Coronary artery (tissue), 2 donors: ENCODE measurements around the gene RNGTT.
A peak's percentile ranks its signal among the peaks of the same experiment; 100 is the strongest.
"Not testable (repeated sequence)": the region's sequence is repeated elsewhere in the genome, so short reads cannot be mapped to it uniquely, and the experiment has no call there.

Experiments used
- DNase-seq: peaks from one replicate; pipeline ENCODE4 v3.0.0-alpha.2; 2017; ENCODE audit warnings: low spot score
- H3K27ac ChIP-seq, 2 donors: fragments of 200-600 bp; sonication (generic); one replicate each; pipeline ENCODE4 v1.5.1; 2016 to 2019
- H3K4me3 ChIP-seq: fragments of 200-600 bp; sonication (generic); 2 replicates; pipeline ENCODE4 v1.5.1; 2016; ENCODE audit warnings: mild to moderate bottlenecking, moderate library complexity
- TF ChIP-seq, protein P1 (sequence below): fragments of 200-600 bp; sonication (generic); IDR thresholded peaks from one replicate; pipeline ENCODE4 v1.5.1; 2019; ENCODE audit warnings: antibody characterized with exemption

Gene RNGTT

DNA sequence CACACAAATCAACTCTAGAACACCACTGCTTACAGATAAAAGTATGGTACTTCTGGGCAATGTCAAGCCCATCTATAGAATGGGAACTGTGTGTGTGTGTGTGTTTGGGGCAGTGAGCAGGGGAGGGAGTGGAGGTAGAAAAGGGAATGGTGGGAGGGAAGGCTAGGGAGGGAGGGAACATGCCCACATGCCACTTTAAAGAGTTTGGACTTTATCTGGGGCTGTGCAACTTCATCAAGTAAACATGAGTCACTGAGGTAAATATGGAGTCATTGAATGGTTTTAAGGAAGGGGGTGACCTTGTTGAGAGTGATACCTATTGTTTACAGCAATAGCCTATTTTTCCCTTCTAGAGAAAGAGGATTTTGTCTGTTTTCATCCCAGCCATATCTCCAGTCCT lies 22.5 kb upstream of the RNGTT start:
- Histone ChIP-seq H3K4me3 (no peak overlapping the region), H3K27ac (no peak overlapping the region)
- no peak for DNase-seq
- TF ChIP-seq, protein P1, sequence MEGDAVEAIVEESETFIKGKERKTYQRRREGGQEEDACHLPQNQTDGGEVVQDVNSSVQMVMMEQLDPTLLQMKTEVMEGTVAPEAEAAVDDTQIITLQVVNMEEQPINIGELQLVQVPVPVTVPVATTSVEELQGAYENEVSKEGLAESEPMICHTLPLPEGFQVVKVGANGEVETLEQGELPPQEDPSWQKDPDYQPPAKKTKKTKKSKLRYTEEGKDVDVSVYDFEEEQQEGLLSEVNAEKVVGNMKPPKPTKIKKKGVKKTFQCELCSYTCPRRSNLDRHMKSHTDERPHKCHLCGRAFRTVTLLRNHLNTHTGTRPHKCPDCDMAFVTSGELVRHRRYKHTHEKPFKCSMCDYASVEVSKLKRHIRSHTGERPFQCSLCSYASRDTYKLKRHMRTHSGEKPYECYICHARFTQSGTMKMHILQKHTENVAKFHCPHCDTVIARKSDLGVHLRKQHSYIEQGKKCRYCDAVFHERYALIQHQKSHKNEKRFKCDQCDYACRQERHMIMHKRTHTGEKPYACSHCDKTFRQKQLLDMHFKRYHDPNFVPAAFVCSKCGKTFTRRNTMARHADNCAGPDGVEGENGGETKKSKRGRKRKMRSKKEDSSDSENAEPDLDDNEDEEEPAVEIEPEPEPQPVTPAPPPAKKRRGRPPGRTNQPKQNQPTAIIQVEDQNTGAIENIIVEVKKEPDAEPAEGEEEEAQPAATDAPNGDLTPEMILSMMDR, result no peak

DNA sequence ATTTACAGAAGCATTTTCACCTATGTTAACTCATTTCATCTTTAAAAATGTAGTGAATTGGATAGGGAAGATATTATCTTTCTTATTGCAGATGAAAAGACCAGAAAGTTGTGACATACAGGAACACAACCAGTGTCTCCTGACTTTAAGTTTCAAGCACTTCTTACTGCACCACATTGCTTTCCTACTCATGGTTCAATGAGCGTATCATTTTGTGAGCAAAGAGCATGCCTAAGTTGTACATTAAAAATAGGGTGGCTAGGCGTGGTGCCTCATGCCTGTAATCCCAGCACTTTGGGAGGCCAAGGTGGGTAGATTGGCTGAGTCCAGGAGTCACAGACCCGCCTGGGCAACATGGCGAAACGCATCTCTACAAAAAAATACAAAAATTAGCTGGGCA lies 21.2 kb upstream of the RNGTT start:
- no peak for DNase-seq
- Histone ChIP-seq H3K4me3 (no peak overlapping the region), H3K27ac (no peak overlapping the region)
- TF ChIP-seq, protein P1, result no peak

DNA sequence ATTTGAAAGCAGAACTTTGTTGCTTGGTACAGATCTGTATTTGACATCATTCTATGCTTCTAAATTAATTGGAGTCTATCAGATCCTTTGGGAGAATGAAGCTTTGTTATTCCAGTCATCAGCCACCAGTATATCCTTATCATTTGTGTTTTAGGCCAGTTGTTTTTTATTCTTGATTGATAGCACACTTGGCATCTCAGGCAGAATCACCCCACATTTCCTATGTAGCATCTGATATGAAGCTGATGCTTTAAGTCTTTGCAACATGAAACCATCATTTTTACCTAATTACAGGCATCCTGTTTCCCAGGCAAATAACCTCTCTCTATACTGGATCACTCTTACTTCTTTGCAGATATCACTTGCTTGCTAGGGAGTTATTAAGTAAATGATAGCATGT lies 20.7 kb upstream of the RNGTT start:
- TF ChIP-seq, protein P1, result no peak
- DNase-seq, result no peak
- Histone ChIP-seq H3K27ac (no peak overlapping the region), H3K4me3 (no peak overlapping the region)

DNA sequence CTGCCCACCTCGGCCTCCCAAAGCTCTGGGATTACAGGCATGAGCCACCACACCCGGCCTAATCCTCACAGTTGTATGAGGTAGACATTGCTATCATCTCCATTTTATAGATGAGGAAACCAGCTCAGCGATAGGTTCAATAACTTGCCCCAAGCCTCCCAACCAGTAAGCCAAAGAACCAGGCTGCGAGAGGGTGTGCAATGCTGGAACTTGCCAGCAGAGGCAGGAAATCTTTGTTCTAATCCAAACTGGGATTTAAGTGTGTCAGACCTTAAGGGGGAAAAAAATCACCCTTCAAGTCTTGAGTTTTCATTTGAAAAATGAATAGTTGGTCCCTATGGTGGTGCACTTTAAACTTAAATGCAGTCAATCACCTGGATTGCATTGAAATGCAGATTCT lies 20.1 kb upstream of the RNGTT start:
- no peak overlapping the region for H3K27ac ChIP-seq
- TF ChIP-seq, protein P1, result peak; percentile 35
- H3K4me3 ChIP-seq, result no peak overlapping the region
- no peak for DNase-seq

DNA sequence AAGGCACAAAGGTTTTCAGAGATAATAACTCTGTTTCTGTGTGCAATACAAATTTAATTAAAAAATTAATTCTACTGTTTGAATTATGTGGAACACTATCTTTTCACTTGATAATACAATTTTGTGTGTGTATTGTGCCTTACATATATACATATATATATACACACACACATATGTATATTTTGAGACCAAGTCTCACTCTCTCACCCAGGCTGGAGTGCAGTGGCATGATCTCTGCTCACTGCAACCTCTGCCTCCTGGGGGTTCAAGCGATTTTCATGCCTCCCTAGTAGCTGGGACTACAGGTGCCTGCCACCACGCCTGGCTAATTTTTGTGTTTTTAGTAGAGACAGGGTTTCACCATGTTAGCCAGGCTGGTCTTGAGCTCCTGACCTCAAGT lies 19.7 kb upstream of the RNGTT start:
- DNase-seq, H3K27ac ChIP-seq: not testable (repeated sequence)
- H3K4me3 ChIP-seq, result peak overlapping the region; percentile 42

DNA sequence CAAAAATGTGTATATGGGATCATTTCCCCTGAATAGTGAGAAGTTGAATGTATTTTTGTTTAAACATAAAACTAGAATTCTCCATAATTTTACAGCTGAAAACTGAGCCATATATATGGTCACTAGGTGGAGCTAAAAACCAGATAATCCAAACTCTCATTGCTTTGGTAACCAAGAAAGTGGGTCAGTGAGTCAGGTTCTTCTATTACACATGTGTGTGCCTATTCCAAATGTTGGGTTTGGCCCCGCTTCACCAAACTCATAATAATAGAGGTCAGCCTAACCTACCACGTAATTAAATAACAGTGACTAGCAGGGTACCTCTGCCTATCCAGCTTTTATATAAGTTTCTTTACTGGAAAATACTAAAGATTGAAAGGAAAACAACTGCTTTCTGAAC lies 19.3 kb upstream of the RNGTT start:
- H3K4me3 ChIP-seq, result peak overlapping the region; percentile 42
- TF ChIP-seq, protein P1, result peak; percentile 57
- no peak for DNase-seq
- H3K27ac ChIP-seq, result no peak overlapping the region

DNA sequence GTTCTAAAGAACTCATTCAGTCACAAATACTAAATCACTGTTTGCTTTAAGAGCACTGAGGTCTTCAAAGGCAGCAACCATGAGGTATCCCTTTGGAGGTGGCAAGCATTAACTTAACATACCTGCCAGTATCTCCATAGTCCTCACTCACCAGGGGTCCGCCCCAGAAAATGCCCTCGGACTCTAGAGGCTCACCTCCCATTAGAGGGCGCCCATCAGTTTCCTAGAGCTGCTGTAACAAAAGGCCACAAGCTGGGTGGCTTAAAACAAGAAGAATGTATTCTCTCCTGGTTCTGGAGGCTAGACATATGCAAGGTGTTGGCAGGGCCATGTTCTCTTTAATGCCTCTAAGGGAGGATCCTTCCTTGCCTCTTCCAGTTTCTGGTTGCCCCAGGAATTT lies 12.0 kb upstream of the RNGTT start:
- Histone ChIP-seq H3K27ac (no peak overlapping the region), H3K4me3 (no peak overlapping the region)
- TF ChIP-seq, protein P1, result no peak
- no peak for DNase-seq
